Activated CD4-positive, alpha-beta T cell treated with anti-CD3 and anti-CD28 coated beads, Interleukin-2, amount 50 U/mL, for 24 hours (primary cell): Measurements from ENCODE around the gene KLHL21.

Experiments used
- DNase-seq, 2 donors: peaks; one replicate each; pipeline ENCODE4 v3.0.0-alpha.2; 2020; ENCODE audit warnings: low read depth in 1 of 2, low spot score in 1 of 2

Gene KLHL21

DNA sequence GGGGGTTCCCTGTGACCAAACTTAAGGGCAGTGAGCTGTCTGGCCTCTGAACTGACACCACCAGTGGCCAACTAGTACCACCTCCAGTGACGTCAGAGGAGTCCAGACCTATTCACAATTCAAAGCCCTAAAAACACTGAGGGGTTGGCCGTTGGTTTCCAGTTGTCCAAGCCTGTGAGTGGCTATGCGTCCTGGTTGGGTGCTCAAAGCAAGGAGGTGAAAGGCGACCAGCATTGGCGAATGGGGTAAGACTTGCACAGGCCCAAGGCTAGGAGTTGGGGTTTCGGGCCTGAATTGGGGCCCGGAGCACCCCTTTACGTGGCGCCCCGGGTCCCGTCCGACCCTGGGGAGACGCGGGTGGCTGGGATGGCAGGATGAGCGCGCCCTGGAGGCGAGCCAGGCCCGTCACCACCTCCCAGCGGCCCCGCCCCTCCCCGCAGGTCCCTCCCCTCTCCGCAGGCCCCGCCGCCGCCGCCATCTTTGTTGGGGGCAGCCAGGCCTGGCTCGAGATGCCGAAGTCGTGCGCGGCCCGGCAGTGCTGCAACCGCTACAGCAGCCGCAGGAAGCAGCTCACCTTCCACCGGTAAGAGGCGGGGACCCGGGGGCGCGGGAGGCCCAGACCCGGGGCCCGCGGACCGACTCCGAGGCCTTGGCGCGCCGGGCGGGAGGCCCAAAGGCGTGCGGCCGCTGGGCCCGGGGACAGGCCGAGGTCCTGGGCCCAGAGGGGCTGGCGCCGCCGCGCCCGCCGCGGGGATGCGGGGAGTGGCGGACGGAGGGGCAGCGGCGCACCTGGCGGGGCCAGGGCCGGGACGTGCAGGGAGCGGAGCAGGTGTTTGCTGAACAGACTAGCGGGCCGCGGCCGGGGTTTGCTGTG lies 22.3 kb upstream of the KLHL21 start, which contains the start of gene THAP3:
TSS of gene THAP3 (plus strand) at position 159 of the 874 bp plus-strand sequence. CDS start at position 510, 351 bp downstream.
- DNase-seq: peak; percentile 80 to 85

DNA sequence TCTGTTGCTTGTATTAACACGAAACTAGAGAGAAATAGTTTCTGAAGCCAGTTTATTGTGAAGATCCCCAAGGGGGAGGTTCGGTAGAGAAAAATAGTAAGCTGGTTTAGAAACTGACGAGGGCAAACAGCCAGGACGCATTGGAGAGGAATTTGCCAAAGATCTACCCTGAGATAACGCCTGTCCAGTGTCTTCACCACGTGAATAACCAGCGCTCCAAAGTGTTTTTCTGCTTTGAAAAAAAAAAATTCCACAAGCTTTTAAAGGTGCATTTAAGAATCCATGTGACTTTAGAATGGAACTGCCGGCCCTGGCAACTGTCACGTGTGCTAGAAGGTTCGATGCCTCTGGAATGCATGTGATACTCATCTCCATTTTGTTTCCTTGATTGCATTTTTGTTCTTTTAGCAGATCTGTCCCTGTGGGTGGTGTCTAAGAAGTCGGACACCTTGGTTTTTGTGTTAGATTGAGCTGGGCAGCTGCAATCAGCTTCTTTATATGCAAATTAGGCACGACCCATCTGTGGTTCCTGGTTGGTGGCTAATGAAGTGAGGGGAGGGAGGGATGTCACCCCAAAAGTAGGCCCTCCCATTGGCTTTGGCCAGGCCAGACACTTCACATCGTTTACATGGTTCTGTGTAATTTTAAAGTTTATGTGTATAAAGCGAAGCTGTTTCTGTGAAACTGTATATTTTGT lies 20.7 kb upstream of the KLHL21 start:
- DNase-seq: no peak

DNA sequence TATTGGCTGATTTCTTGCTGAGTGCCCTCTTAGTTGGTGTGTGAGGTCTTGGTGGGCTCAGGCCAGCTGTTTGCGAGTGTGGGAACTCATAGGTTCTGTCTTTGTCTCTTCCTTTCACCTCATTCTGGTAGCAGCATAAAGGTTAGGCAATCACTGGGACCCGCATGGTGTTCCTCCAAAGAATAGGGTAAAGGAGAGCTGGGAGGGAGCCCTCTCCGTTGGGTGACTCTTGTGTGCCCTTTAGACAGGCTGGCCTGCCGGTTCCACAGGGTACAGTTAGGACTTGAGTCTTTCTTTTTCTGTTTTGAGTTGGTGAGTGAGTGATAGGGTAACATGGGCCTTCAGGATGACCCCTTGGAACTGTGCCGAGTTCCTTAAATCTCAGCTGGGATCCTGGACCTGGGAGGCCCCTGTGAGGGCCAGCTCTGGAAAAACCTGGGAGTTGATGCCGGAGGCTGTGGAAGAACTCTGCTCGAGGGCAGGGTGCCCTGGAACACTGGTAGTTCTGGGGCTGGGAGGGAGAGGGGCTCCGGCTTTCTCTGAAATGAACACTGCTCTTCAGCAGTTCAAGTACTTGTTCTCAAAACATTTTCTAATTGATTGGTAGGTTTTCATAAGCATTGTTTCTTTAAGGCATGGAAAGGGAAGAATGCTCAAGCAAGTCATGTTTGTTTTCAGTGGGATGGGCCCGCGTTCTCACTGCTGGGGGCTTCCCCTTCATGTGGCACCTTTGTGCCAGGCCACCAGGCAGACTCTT lies 19.9 kb upstream of the KLHL21 start:
- DNase-seq: no peak

- no peak for DNase-seq
Measured at GRCh38 chr1:6621429-6622391, 19.0 kb upstream of the KLHL21 start.

- no peak for DNase-seq
Measured at GRCh38 chr1:6619045-6619444, 16.4 kb upstream of the KLHL21 start.

DNA sequence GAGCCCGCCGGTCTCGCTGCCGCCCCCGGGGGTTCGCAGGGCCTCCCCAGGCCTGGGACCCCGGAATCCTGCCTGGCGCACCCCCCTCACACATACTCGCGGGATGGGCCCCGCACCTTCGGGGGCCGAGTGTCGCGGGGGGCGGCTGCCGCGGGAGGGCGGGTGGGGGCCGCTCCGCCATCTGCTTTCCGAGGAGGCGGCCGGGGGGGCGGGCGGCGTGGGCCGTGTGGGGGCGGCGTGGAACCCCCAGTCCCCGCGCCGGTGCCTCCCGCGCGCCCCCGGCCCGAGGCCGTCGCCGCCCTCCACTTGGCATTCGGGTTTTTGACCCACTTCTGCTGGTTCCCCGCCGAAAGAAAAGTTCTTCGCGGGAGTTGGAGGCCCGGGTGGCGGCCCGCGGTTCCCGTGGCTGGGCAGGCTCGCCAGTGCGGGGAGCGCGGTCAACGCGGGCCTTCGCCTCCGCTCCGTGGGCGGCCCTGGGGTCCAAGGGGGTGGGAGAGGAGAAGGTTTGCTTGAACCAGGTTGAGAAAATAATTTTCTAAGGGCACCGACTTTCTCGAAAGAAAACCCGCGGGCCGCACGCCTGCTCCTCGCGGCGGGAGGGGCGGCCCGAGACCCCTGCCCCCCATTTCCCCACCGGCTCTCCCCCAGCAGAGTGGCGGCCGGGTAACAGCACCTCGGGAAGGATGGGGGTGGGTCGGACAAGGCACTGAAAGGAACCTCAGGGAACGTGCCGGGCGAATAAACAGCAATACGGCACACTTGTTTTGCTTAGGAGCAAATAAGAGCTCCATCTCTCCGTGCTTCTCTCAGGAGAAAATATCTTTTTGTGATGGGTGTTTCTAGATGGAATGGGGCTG lies 12.5 kb upstream of the KLHL21 start:
- DNase-seq: no peak

DNA sequence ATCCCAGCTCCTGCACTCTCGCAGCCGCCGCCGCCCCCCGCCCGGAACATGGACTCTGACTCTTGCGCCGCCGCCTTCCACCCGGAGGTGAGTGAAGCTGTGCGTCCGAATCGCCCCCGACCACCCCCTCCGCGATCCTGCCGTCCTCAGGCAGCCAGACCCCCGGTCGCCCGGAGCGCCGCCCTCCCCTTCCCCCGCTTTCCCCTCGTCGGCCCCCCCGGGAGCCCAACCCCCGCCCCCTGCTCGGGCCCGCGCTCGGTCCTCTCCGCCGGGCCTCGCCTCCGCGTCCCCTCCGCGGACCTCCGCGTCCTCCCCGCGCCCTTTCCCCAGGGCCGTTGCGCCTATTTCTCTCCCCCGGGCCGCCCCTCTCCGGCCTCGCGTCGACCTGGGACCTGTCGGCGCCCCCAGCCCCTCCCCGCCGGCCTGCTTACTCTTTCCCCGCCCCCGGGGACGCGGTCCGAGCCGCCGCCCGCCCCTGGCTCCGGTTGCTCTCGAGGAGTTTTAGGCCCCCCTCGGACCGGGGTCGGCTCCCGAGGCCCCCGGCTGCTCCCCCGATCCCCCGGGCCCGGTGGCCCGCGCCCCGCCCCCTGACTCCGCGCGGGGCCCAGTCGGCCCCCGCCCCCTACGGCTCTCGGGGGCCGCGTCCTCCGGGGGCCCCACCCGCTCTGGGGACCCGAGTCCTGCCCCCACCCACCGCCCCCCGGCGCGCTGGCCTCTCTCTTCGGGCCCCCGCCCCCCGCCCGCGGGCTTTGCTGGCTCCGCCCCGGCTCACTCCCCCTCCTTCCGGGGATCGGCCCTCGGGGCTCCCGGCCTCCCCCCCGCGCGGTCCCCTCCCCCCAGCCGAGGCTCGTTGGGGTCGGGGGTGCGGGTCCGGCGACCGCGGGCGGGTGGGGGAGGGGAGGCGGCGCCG lies 11.6 kb upstream of the KLHL21 start:
- DNase-seq: no peak

- peak; percentile 99 to 100 for DNase-seq
Measured at GRCh38 chr1:6613361-6614018, 10.8 kb upstream of the KLHL21 start, which contains the start of gene PHF13. Gene PHF13 (plus strand): TSS chr1:6613731. CDS start chr1:6614067, 336 bp downstream.

DNA sequence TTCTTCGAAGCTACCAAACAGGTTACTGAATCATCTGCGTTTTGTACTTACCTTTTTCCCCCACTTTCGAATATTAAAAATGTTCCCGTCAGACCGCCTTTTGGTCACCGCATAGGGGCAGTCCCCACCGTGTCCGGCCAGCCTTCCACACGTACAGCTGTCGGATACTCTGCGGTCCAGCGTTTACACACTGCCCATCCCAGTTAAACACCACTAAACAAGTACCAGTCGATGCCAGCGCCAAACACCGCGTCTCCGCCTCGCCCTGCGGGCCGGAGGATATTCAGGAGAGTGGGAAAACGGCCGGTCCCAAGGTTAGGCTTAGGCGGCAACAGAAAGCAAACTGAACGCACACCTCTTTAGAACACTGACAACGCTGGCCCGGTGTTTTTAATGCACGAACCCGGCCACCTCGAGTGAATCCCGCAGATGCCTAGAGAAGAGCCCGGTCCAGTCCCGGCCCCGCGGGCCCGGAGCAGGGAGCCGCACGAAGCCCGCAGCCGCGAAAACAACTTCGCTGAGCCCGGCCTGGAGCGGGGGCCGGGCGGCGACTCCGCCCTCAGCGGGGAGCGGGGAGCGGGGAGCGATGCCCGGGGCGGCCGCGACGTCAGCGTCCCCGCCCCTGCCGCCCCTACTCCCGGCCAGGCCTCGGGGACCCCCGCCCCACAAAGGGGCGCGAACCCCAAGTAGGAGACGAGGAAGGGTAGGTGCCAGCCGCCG lies 10.1 kb upstream of the KLHL21 start:
- DNase-seq: no peak

DNA sequence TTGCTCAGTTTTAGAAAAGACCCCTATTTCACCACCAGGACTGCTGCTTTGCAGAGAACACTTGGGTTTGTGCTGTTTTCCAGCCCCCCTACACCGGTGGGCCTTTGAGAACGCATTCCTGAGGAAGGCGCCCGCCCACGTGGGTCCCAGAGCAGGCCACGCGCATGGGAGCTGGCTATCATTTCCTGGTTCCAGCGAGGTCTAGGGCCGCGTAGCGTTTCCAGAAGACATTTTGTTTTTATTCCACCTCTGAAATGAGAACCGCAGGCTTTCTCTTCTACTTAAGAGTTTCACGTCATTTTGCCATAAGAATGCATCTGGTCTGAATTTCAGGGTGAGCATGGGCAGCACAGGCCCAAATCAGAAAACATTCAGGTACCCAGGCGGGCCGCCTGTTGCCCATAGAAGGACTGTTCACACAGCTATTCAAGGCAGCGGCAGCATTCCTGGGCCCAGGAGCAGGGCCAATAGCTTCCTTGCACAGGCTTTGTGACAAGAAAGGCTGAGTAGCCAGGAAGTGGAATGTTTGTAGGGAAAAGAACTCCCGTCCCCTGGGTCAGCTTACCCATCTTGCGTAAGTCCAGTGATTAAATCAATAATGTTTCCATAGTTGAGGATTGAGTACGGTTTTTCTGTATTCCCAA lies 1.4 kb upstream of the KLHL21 start:
- DNase-seq: no peak

GRCh38 chr1:6603238-6603914 lies 707 bp upstream of the KLHL21 start:
- peak; percentile 49 to 52 for DNase-seq

DNA sequence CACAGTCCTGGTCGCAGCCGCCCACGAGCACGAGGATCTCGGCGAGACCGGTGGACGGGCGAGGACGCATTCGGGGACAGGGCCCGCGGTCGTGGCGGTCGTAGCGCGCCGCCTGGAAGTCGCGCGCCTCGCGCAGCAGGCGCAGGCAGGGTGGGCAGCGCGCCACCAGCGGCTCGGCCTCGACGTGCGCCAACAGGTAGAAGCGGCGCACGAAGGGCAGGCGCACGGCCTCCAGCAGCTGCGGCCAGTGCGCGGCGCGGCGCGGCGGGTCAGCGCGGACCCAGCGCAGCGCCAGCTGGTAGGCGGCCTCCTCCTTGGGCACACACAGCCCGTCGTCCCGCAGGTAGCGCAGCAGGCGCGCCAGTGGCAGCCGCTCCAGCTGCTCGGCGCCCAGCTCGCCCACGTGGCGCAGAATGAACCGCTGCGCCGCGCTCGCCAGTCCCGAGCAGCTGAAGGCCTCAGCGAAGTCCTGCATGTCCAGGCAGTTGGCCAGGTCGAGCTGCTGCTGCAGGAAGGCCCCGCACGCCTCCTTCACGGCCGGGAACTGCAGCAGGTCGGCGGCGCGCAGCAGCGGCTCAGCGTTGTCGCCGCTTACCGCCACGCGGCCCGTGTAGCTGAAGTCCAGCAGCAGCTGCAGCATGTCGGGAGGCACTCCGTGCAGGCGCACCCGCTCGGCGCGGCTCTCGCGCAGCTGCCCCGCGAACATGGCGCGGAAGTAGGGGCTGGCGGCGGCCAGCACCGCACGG lies 573 bp downstream of the KLHL21 start:
- no peak for DNase-seq

DNA sequence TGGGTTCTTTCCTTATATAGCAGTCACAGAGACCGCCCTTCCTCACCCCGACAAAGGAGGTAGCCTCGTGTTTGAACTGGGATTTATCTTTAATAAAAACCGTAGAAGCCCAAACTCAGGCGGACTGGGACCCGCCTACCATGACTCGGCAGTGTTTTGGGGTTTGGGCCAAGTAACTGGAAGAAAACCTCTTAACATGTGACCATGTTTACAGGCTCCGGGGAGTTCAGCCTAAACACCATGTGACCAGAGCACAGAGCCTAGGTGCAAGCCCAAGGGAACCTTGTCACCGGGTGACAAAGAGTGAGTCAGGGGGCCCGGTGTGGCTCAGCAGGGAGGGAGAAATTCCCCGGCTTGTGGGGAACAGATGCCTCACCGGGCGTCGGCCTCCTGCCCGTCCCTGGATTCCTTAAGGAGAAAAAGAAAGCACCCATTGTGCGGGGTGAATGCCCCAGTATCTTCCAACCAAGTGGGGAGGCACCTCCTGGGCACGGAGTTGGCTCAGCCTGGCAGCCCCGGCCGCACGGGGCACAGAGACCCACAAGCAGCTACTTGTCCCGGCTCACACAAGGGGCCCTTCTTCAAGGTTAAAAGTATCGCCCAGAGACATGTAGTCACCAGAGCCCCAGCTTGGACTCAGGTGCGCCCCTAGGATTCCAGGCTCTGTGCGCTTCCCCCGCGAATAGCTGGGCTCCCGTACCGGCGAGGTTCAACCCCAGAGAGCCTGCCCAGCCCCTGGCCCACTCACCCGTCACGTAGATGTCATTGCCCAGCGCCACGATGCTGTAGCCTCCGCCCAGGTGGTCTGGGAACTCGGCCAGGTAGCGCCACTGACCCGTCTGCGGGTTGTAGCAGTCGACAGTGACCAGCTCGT lies 1.4 kb downstream of the KLHL21 start:
- peak; percentile 66 to 86 for DNase-seq

DNA sequence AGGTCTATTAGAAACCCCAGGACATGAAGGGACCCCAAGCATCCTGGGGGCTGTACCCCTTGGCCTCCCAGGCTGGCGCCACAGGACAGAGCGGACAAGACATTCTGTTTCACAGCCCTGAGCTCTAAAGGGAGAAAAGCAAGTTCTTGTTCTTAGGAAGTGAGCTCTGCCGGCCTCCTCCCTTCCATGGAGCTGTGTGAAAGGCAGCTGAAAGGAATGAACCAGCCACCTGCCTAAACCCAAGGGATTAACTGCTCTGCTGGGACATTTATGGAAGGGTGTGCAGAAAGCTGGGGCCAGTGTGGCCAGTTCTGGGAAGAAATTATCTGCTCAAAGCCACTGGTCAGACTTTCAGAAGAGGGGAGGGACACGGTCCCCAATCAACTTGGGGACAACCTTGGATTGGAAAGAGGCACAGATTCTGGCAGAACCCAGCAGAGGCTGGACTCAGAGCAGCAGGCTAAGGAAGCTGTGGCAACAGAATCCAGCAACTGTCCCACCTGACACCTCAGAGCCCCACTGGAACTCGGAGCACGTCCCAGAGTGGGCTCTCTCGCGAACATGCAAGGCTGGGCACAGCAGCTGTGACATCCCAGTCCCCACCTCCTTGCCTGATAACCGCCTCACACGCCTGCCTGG lies 2.1 kb downstream of the KLHL21 start:
- no peak for DNase-seq
